ENCODE data around the gene FRZB. TPM values are rescaled to one million over a fixed set of nuclear protein-coding genes. Genes with fewer than 3 reads are reported as not detected.

The FRZB gene
- total RNA-seq, 2 donors from 2014 or later, result 54.8 to 107 TPM

GRCh38 chr2:182822733-182823132 lies 43.7 kb downstream of the FRZB start:
- H3K36me3 Mint-ChIP-seq (ENCODE audit: low read depth), result no peaks in the 10 kb centered on the region
- H3K4me3 Mint-ChIP-seq, result no peak overlapping the region
- no peak overlapping the region for H3K27ac Mint-ChIP-seq
- Histone ChIP-seq H3K9ac (ENCODE audit: extremely low read depth, low read length, poor library complexity, severe bottlenecking) (no peak overlapping the region), H3K9me3 (ENCODE audit: control insufficient read depth, low read length) (no peaks in the 10 kb centered on the region), H3K36me3 (ENCODE audit: control insufficient read depth, insufficient read depth, low read length) (no peaks in the 10 kb centered on the region), H3K27ac (ENCODE audit: low read depth, low read length) (no peak overlapping the region), H3K27me3 (ENCODE audit: control insufficient read depth, insufficient read depth, low read length, poor library complexity, severe bottlenecking) (no peaks in the 10 kb centered on the region), H3K4me3 (ENCODE audit: low read length) (no peak overlapping the region), H3K4me1 (ENCODE audit: control insufficient read depth, insufficient read depth, low read length) (peaks cover 36% of the 10 kb centered on the region)
- 88 to 100% methylated on average over 2 of the region's 2 CpGs for WGBS, 2 experiments (ENCODE audit: insufficient coverage in 1 of 2, insufficient read length in 1 of 2)
- H3K4me1 Mint-ChIP-seq, result peaks cover 61% of the 10 kb centered on the region
- no peak for TF ChIP-seq CTCF (conservative IDR thresholded peaks at IDR 0.05)
- H3K9me3 Mint-ChIP-seq, result no peaks in the 10 kb centered on the region
- no peaks in the 10 kb centered on the region for H3K27me3 Mint-ChIP-seq (ENCODE audit: insufficient read depth)
- DNase-seq, result no peak

GRCh38 chr2:182821182-182821581 lies 45.3 kb downstream of the FRZB start:
- Mint-ChIP-seq H3K4me1 (peaks cover 58% of the 10 kb centered on the region), H3K9me3 (no peaks in the 10 kb centered on the region), H3K36me3 (ENCODE audit: low read depth) (no peaks in the 10 kb centered on the region), H3K27me3 (ENCODE audit: insufficient read depth) (no peaks in the 10 kb centered on the region), H3K4me3 (no peak overlapping the region), H3K27ac (no peak overlapping the region)
- Histone ChIP-seq H3K9ac (ENCODE audit: extremely low read depth, low read length, poor library complexity, severe bottlenecking) (no peak overlapping the region), H3K9me3 (ENCODE audit: control insufficient read depth, low read length) (no peaks in the 10 kb centered on the region), H3K4me1 (ENCODE audit: control insufficient read depth, insufficient read depth, low read length) (peaks cover 31% of the 10 kb centered on the region), H3K36me3 (ENCODE audit: control insufficient read depth, insufficient read depth, low read length) (no peaks in the 10 kb centered on the region), H3K27me3 (ENCODE audit: control insufficient read depth, insufficient read depth, low read length, poor library complexity, severe bottlenecking) (no peaks in the 10 kb centered on the region), H3K27ac (ENCODE audit: low read depth, low read length) (no peak overlapping the region), H3K4me3 (ENCODE audit: low read length) (no peak overlapping the region)
- DNase-seq, result no peak
- no peak for TF ChIP-seq CTCF (conservative IDR thresholded peaks at IDR 0.05)
- WGBS, 2 experiments (ENCODE audit: insufficient coverage in 1 of 2, insufficient read length in 1 of 2), result 100% methylated on average over 2 of the region's 2 CpGs; no CpG with 5 or more reads in 1 of the 2 experiments

GRCh38 chr2:182819412-182819811 lies 47.0 kb downstream of the FRZB start:
- Histone ChIP-seq H3K27me3 (ENCODE audit: control insufficient read depth, insufficient read depth, low read length, poor library complexity, severe bottlenecking) (no peaks in the 10 kb centered on the region), H3K9ac (ENCODE audit: extremely low read depth, low read length, poor library complexity, severe bottlenecking) (no peak overlapping the region), H3K9me3 (ENCODE audit: control insufficient read depth, low read length) (no peaks in the 10 kb centered on the region), H3K27ac (ENCODE audit: low read depth, low read length) (peak overlapping the region; percentile 88), H3K4me3 (ENCODE audit: low read length) (no peak overlapping the region), H3K4me1 (ENCODE audit: control insufficient read depth, insufficient read depth, low read length) (peaks cover 22% of the 10 kb centered on the region), H3K36me3 (ENCODE audit: control insufficient read depth, insufficient read depth, low read length) (no peaks in the 10 kb centered on the region)
- no peak for DNase-seq
- TF ChIP-seq CTCF (conservative IDR thresholded peaks at IDR 0.05), result no peak
- Mint-ChIP-seq H3K27ac (no peak overlapping the region), H3K27me3 (ENCODE audit: insufficient read depth) (peaks cover under 1% of the 10 kb centered on the region), H3K36me3 (ENCODE audit: low read depth) (no peaks in the 10 kb centered on the region), H3K4me1 (peaks cover 40% of the 10 kb centered on the region), H3K9me3 (no peaks in the 10 kb centered on the region), H3K4me3 (no peak overlapping the region)
- WGBS, 2 experiments (ENCODE audit: insufficient coverage in 1 of 2, insufficient read length in 1 of 2), result 92 to 95% methylated on average over 2 to 4 of the region's 4 CpGs

Data from endodermal cell (in vitro differentiated cells).